Smooth muscle cell (in vitro differentiated cells): Measurements from ENCODE around the gene DZIP1. TPM values are rescaled to one million over a fixed set of nuclear protein-coding genes. Genes with fewer than 3 reads are reported as not detected.

Source experiments
- DNase-seq: peaks from one replicate; lab custom pipeline; 2025; ENCODE audit not compliant: unreplicated experiment; lab: John Stamatoyannopoulos, UW
- H2AFZ ChIP-seq: fragments of 200-600 bp; sonication (generic); 2 replicates; pipeline ENCODE4 v1.6.0; 2016; ENCODE audit warnings: antibody characterized with exemption, low read depth, mild to moderate bottlenecking
- H3F3A ChIP-seq: fragments of 200-600 bp; sonication (generic); 2 replicates; pipeline ENCODE4 v1.6.0; 2017; ENCODE audit warnings: antibody characterized with exemption, low read depth
- H3K27ac ChIP-seq: fragments of 200-600 bp; sonication (generic); 2 replicates; pipeline ENCODE4 v1.5.1; 2016; ENCODE audit warnings: low read depth, mild to moderate bottlenecking
- H3K27me3 ChIP-seq: fragments of 200-600 bp; sonication (generic); 2 replicates; pipeline ENCODE4 v1.6.1; 2016; ENCODE audit warnings: low read depth, mild to moderate bottlenecking
- H3K36me3 ChIP-seq: fragments of 200-600 bp; sonication (generic); 2 replicates; pipeline ENCODE4 v1.5.1; 2016; ENCODE audit warnings: low read depth
- H3K4me1 ChIP-seq: fragments of 200-600 bp; sonication (generic); 2 replicates; pipeline ENCODE4 v1.5.1; 2016; ENCODE audit warnings: low read depth
- H3K4me2 ChIP-seq: fragments of 200-600 bp; sonication (generic); 2 replicates; pipeline ENCODE4 v1.6.0; 2016; ENCODE audit warnings: mild to moderate bottlenecking
- H3K4me3 ChIP-seq: fragments of 200-600 bp; sonication (generic); 2 replicates; pipeline ENCODE4 v1.5.1; 2016; ENCODE audit warnings: mild to moderate bottlenecking
- H3K79me2 ChIP-seq: fragments of 200-600 bp; sonication (generic); 2 replicates; pipeline ENCODE4 v1.6.0; 2016; ENCODE audit warnings: low read depth, mild to moderate bottlenecking
- H3K9ac ChIP-seq: fragments of 200-600 bp; sonication (generic); 2 replicates; pipeline ENCODE4 v1.6.0; 2016; ENCODE audit warnings: low read depth
- H3K9me3 ChIP-seq: fragments of 200-600 bp; sonication (generic); replicated peaks from 2 replicates; pipeline ENCODE4 v1.5.1; 2016; ENCODE audit warnings: low read depth
- H4K20me1 ChIP-seq: fragments of 200-600 bp; sonication (generic); 2 replicates; pipeline ENCODE4 v1.6.0; 2016; ENCODE audit warnings: low read depth
- WGBS: methylation state at CpG from one replicate; pipeline ENCODE4 v1.1.7; 2016; ENCODE audit warnings: low lambda C conversion rate; 5-methylcytosine and 5-hydroxymethylcytosine counted together
- polyA plus RNA-seq: library from polyadenylated mRNA; unstranded; fragments of >200 nt; fragmentation: Nextera tagmentation; extraction: Ambion mirVana; gene quantifications from 2 replicates; pipeline ENCODE4 v1.2.1, GENCODE V29; 2016
- total RNA-seq: library from RNA; depleted of rRNA; stranded (reverse); fragments of >200 nt; gene quantifications from 2 replicates; pipeline ENCODE4 v1.2.3, GENCODE V29; 2014
- TF ChIP-seq, protein P1 (sequence below): fragments of 200-600 bp; sonication (generic); IDR thresholded peaks from 2 replicates; pipeline ENCODE4 v1.5.1; 2017; ENCODE audit warnings: borderline replicate concordance, mild to moderate bottlenecking, antibody characterized with exemption; ENCODE audit not compliant: insufficient read depth, poor library complexity, severe bottlenecking

The DZIP1 gene
- total and polyA plus RNA-seq, 2 experiments from 2014 or later: 15.2 to 23.6 TPM

- 61% methylated on average over 2 of the region's 2 CpGs for WGBS
- Histone ChIP-seq H3K9me3 (no peaks in the 10 kb centered on the region), H3K4me3 (no peak overlapping the region), H3K79me2 (peaks cover 100% of the 10 kb centered on the region), H3K27me3 (no peaks in the 10 kb centered on the region), H3K27ac (no peak overlapping the region), H3K4me1 (no peaks in the 10 kb centered on the region), H3F3A (no peaks in the 10 kb centered on the region), H2AFZ (no peak overlapping the region), H3K36me3 (no peaks in the 10 kb centered on the region), H3K9ac (no peak overlapping the region), H3K4me2 (no peak overlapping the region), H4K20me1 (peaks cover 94% of the 10 kb centered on the region)
- TF ChIP-seq, protein P1, sequence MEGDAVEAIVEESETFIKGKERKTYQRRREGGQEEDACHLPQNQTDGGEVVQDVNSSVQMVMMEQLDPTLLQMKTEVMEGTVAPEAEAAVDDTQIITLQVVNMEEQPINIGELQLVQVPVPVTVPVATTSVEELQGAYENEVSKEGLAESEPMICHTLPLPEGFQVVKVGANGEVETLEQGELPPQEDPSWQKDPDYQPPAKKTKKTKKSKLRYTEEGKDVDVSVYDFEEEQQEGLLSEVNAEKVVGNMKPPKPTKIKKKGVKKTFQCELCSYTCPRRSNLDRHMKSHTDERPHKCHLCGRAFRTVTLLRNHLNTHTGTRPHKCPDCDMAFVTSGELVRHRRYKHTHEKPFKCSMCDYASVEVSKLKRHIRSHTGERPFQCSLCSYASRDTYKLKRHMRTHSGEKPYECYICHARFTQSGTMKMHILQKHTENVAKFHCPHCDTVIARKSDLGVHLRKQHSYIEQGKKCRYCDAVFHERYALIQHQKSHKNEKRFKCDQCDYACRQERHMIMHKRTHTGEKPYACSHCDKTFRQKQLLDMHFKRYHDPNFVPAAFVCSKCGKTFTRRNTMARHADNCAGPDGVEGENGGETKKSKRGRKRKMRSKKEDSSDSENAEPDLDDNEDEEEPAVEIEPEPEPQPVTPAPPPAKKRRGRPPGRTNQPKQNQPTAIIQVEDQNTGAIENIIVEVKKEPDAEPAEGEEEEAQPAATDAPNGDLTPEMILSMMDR: no peak
- no peak for DNase-seq
Observed at GRCh38 chr13:95684418-95684817, 39.9 kb upstream of the DZIP1 start.

- Histone ChIP-seq H4K20me1 (peaks cover 68% of the 10 kb centered on the region), H3K4me3 (peak overlapping the region; percentile 3), H3K79me2 (peaks cover 74% of the 10 kb centered on the region), H3F3A (no peaks in the 10 kb centered on the region), H3K27me3 (no peaks in the 10 kb centered on the region), H3K36me3 (no peaks in the 10 kb centered on the region), H3K4me1 (peaks cover 17% of the 10 kb centered on the region), H3K27ac (no peak overlapping the region), H3K4me2 (peak overlapping the region; percentile 90), H3K9me3 (no peaks in the 10 kb centered on the region), H3K9ac (no peak overlapping the region), H2AFZ (no peak overlapping the region)
- TF ChIP-seq, protein P1: no peak
- WGBS: 83% methylated on average over 2 of the region's 2 CpGs
- DNase-seq: no peak
Observed at GRCh38 chr13:95679722-95680121, 35.2 kb upstream of the DZIP1 start.

- H3K27me3 ChIP-seq: no peaks in the 10 kb centered on the region
- no peaks in the 10 kb centered on the region for H3K9me3 ChIP-seq
- 86% methylated on average over 4 of the region's 4 CpGs for WGBS
- no peaks in the 10 kb centered on the region for H3K36me3 ChIP-seq
- H3K79me2 ChIP-seq: peaks cover 67% of the 10 kb centered on the region
- peaks cover 61% of the 10 kb centered on the region for H4K20me1 ChIP-seq
- H3K4me1 ChIP-seq: peaks cover 18% of the 10 kb centered on the region
- H3F3A ChIP-seq: no peaks in the 10 kb centered on the region
- H2AFZ ChIP-seq: no peak overlapping the region
- H3K9ac ChIP-seq: peak overlapping the region; percentile 91
- H3K27ac ChIP-seq: no peak overlapping the region
- peak overlapping the region; percentile 90 for H3K4me2 ChIP-seq
- peak overlapping the region; percentile 87 for H3K4me3 ChIP-seq
- DNase-seq: no peak
- TF ChIP-seq, protein P1: no peak
Observed at GRCh38 chr13:95678967-95679366, 34.5 kb upstream of the DZIP1 start.

- peak overlapping the region; percentile 87 for H3K4me3 ChIP-seq
- TF ChIP-seq, protein P1: no peak
- no peaks in the 10 kb centered on the region for H3K27me3 ChIP-seq
- H3K79me2 ChIP-seq: peaks cover 54% of the 10 kb centered on the region
- H3K4me2 ChIP-seq: peak overlapping the region; percentile 90
- DNase-seq: peak; percentile 23
- H3K9me3 ChIP-seq: no peaks in the 10 kb centered on the region
- no peaks in the 10 kb centered on the region for H3F3A ChIP-seq
- peaks cover 18% of the 10 kb centered on the region for H3K4me1 ChIP-seq
- 2% methylated on average over 28 of the region's 30 CpGs for WGBS
- no peaks in the 10 kb centered on the region for H3K36me3 ChIP-seq
- peaks cover 48% of the 10 kb centered on the region for H4K20me1 ChIP-seq
- H3K27ac ChIP-seq: peak overlapping the region; percentile 89
- peak overlapping the region; percentile 65 for H2AFZ ChIP-seq
- H3K9ac ChIP-seq: peak overlapping the region; percentile 91
Observed at GRCh38 chr13:95677564-95678266, 33.2 kb upstream of the DZIP1 start.
